Stimulated activated CD4-positive, alpha-beta T cell treated with anti-CD3 and anti-CD28 coated beads, Interleukin-12 subunit alpha, Interleukin-12 subunit beta, amount 100 ng/mL, for 4 hours (primary cell): ENCODE results near the gene RPLP2.
A peak's percentile ranks its signal among the peaks of the same experiment; 100 is the strongest.

Source experiments
- DNase-seq: peaks from one replicate; pipeline ENCODE4 v3.0.0-alpha.2; 2020

The RPLP2 gene

DNA sequence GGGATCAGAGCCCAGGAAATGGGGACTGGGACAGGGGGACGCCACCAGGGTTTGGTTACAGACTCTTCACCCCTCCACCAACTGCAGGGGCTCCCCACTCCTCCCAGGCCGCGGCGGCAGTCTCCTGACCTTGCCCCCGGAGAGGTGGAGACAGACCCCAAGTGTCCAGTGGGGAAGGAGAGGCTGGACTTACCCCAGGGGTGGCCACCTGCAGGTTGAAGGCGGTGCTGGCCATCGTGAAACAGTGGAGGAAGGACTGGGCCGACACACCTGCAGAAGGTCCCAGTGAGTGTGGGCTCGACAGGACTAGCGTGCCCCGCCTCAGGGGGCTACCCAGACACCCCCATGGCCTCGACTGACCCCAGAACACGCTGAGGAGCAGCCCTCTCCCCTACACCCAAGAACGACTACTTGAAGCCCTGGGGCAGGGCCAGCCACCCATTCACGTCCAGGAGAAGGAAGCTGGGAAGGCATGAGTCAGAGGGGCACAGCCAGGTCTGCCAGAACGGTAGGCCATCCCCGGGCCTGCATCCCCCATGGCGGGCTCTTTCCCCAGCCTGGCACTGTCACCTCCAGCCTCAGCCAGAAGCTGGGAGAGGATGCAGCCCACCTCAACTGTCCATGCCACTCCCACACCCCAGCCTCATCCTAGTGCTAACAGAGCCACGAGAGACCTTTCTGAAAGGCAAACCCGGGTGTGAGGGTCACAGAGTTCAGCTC is 34.7 kb upstream of the RPLP2 start:
- DNase-seq = no peak

DNA sequence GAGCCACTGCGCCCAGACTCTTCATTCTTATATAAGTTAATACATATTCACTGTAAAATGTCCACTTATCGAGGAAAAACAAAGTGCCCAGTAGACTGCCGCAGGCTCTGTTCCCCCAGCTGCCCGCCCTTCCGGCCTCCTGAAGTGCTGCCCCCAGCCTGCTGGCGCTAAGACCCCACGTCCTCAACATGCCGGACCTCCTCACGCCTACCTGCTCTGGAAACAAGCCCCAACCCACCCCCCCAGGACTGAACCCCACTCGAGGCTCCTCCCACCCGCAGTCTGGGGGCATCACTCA is 33.6 kb upstream of the RPLP2 start:
- no peak for DNase-seq

DNA sequence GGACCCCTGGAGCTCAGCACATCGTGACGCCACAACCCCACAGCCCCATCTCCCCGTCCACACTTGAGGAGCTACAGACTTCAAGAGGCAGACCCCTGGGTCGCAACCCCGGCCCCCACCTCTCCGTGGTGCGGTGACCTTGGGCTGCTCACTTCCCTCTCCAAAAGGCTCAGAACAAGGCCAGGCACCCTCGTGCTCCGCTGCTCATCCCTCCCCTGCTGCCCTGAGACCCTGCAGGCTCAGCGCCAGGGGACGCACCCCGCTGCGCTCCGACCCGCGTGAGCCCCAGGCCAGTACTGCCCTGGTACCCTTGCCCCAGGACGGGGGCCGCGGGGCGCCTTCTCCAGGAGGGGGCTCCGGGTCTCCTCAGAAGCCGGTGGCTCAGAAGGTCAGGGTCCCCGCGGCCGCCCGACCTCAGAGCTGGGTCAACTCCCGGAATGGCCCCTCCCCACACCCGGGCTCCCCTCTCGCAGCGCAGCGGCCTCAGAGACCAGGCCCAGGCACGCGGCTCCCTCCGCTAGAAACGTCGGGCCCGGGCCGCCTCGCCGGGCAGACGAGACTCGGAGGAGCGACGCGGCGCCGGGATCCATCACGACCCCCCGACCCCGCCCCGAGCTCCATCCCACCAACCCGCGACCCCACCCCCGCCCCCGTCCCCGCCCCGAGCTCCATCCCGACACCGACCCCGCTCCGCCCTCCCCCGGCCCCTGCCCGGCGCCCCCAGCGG is 33.0 kb upstream of the RPLP2 start:
- DNase-seq = no peak

DNA sequence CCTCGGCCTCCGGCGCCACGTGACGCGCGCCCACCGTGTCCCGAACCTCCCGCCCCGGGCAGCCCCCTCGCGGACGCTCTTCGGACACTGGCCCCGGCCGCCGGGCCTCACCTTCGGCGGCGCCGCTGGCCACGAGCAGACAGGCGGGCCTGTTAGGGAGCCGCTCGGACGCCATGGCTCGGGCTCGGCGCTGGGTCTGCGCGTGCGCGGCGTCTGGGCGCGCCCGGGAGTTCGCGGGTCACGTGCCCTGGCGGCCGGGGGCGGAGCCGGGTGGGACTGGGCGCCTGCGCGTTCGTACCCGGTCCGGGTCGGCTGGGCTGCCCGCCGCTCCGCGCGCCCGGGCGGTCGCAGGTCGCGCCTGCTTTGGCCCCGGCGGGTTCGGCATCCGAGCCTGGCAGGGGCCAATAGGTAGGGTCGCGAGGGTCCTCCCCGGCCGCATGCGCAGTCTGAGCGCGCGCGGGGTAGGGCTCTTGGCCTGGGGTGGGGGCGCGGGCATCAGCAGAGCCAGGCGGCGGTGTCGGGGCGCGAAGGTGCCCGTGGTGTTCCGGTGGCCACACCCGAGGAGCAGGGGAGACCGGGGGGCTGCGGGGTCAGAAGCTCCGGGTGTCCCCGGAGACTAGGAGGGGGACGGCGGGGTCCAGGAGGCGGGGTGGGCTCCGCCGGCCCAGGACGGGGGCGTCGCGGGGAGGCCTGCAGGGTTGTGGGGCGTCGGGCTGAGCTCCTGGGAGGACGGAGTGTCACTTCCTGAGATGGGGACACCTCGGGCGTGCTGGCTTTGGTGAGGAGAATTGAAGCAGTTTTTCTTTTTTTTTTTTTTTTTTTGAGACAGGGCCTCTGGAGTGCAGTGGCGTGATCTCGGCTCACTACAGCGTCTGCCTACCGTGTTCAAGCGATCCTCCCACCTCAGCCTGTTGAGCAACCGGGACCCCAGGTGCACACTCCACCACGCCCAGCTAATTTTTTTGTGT is 32.2 kb upstream of the RPLP2 start, which contains the start of gene GATD1:
Gene GATD1 (minus strand): TSS at position 200 of the 968 bp plus-strand sequence. CDS start 25 bp downstream, at position 175.
- peak; percentile 95 for DNase-seq

DNA sequence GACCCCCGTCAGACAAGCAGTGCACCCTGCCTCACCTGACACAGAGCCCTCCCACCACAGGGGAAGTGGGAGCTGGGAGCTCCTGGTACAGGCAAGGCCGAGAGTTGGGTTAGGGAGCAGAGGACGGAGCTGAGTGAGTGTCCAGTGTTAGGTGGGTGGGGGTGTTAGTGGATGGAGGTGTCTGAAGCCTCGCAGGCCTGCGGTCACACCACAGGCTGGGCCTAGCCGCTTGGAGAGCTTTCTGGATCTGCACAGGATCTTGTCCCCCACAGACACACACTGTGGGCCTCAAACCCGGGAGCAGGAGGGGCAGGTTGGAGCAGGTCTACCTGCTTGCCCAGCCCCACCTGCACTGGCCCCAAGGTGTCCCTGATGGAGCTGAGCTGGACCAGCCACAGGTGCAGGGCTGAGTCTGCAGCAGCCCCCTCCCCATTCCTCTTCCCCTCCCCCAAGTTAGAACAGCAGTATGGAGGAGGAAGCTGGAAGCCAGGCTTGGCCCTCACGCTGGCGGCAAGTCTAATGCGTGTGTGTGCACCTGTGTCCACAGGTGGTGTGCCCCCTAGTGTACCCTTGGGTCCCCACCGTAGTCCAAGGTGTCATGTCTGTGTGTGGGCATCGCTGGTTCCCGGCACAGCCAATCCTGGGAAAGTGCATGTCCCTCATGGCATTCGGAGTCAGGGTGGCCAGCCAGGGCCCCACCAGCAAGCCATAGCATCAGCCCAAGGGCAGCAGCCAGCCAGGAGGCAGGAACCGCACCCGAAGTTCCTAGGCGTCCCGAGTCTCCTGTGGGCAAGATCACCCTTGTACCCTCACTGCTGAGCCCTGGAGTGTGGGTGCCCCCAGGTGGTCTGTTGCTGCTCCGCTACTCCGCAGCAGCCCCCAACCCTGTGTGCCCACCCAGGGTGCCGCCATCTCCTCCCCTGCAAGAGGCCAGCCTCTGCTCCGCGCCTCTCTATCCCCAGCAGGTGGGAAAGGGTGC is 30.5 kb upstream of the RPLP2 start:
- no peak for DNase-seq

DNA sequence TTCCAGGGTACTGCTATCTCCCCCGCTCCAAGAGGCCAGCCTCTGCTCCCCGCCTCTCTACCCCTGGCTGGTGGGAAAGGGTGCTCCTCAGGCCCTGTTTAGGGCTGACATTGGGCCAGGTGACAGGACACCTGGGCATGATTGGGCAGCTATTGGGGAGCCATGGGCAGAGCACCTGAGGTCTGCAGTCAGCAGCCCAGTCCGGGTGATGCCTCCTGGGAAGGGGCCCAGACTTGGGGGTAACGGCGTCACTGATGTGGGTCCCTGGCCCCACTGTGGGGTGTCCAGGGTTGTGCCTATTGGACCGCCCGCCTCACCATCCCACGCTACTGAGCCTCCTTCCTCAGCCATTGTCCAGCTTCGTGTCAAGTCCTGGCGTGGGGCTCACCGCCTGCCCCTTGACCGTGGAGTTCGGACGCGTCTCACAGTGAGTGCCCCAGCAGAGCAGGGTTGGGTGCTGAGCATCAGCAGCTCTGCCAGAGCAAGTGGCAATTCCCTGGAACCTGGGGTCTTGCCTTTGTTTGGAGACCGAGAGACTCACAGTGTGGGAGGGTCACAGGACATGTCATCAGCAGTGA is 29.7 kb upstream of the RPLP2 start:
- no peak for DNase-seq

DNA sequence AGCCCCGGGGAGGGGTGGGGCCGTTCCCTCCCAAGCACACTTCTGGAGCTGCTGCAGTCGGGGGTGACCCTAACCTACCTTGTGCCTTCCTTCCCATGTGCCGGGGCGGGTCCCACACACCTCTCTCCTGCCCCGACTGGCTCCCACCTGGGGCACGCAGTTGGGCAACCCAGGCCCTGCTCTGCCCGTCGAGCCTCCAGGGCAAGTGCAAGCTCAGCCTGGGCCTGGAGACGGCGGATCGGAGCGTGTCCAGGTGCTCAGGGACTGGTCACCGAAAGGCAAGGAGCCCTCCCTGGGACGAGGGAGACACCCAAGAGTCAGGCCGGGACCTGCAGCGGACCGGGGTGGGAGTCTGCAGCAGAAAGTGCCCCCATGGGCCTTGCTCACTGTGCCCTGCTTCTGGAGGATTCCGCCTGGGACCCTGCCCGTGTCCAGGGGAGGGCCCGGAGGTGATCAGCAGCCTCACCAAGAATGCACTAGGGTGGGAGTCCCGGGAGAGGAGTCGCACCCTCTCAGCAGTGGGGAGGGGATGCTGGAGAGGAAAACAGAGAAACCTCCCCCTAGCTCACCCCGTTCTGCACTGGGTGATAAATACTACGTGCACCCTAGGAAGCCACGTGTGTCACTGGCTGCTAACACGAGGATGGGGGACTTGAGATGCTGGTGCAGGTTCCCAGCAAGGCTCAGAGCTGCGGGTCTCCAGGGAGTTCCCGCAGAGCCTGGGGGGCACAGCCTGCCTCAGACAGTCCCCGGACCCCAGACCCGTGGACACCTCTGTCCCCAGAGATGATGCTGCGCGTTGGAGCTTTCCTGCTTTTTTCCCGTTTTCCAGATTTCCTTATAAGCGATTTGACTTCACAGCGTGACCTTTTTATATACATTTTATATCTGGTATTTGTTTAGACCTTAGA is 27.2 kb upstream of the RPLP2 start:
- DNase-seq = no peak

DNA sequence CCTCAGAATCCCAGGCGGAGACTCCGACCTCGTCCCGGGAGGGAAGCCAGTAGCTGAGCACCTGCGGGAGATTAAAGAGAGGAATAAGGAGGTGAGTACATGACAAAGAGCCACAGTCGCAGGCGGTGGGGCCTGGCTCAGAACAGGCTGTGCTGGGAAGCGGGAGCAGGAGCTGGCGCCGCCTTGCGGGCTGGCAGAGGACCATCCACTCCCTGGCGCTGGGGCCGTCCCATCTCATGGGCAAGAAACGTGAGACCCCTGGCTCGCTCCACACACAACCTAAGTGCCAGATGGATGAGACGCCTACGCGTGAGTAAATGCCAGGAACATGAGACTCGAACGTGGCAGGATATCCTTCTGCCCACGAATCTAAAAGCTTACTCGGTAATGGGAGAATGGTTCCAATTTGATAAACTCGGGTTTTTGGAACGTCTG is 26.2 kb upstream of the RPLP2 start:
- DNase-seq = no peak

DNA sequence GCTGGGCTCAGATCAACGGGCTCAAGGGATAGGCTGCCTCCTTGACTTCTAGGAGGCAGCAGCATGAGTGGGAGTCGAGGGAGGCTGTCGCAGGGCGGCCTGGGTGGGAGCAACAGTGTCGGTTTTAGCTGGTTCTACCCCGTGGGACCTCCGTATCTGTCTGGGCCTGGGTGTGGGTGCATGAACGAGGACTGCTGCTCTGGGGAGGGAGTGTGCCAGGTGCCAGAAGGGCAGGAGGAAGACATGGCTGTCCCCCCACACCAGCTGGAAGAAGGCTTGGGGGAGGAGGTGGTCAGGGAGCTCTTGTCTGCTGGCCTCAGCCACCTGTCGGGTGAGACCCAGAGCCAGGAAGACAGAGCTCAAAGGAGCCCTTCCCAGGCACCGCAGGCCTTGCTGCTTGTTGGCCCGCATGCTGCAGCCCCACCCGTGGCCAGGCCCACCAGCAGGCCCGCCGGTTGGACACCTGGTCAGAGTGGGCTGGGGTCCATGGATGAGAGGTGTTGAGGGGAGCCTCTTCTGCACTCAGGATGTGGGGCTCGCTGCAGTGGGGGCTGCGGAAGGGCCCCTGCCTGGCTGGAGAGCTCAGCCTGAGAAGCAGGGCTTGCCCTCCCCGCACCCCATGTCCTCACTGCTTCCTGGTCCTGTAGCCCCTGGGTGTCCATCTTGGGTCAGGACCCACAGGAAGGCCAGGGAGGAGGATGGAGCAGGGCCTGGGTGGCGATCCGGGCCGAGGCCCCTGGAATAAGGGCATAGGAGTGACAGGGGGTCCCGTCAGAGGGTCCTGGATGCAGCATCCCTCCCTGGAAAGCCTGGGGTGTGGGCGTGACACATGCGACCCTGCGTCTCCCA is 23.3 kb upstream of the RPLP2 start:
- no peak for DNase-seq

DNA sequence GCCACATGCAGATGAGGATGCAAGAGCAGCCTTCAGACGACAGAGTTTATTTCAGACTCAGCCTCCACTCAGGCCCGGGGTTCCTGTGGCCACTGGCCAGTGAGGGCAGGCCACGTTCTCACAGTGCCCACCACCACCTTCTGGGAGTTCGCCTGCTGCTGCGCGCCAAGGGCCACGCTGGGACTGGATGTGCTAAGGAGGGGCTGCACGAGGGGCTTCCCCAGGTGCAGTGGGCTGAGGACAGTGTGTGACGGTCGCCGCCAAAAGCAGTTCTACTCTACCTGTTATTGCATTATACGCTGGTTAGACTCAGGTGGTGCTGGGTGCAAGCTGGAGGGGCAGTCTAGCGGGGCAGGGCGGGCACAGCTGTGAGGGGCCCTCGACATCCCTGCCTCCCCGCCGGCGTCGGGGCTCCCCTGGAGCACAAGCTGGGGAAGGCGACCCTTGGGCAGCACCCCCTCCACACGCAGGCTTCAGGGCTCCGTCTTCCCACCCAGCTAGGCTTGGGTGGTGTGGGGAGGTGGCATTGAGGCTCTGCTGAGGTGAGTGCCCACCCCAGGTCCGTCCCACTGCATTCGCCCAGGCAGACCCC is 22.6 kb upstream of the RPLP2 start:
- no peak for DNase-seq

DNA sequence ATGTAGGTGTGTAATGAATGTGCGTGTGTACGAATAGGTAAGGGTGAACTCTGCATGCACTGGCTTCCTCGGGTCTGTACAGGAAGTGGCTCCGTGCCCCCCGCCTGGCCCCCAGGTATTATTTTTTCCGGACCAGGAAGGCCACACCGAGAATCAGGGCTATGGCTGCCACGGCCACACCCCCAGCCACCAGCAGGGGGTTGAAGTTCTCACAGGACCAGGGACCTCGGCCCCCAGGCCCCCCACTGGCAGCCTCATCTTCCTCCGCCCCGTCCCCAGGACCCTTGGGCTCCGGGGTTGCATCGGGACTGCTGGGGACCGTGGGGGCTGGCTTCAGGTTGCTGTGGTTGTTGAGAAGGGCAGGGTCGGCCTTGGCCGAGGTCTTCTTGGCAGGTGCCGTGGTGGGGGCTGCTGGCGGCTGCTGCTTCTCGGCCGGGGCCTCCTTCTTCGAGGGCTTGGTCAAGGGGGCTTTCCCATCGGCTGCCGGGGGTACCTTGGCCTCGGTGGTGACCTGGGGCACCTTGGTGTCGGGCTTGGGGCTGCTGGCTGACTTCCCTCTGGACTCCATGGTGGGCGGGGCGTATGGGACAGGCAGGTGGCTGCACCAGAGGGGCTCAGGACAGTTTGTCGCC is 21.6 kb upstream of the RPLP2 start:
- no peak for DNase-seq

DNA sequence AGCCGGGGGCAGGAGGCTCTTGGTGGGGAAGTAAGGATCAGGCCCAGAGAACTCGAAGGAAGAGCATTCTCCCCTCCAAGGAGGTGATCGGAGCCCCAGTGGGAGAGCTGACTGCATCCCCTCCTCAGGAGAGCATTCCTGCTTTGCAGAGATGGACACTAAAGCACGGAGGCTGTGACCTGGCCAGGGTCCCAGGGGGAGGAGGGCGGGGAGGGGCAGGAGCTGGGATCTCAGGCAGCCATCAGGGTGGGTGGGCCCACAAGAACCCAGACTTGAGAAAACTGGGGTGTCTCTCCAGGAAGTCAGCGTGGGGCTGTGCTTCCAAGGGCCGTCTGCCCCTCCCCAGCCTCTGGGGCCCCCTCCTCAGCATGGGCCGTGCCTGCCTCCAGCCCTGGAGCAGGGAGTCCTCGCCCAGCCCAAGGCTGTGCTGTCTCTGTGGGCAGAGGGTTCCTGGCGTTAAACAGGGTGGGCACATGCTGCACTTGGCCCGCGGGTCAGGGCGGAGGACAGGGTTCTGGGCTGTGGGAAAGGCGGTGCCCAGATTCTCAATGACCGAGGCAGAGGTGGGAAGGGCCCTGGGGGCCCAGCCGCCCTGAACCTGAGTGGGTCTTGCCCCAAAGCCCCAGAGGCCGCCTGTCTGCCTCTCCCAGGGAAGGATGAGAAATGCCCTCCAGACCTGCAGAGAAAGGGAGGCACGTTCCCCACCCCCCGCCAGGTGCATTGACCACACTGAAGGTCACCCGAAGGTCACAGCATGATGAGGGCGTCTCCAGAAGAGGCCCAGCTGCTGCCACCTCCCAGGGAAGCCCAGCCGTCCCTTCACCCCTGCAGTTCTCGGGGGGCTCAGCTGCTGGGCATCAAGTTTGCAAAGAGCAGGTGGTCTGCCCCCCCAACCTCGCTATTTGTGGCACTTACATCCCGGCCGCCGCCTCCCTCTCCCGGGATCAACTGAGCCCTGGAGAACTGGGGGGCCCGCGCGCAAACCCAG is 20.5 kb upstream of the RPLP2 start:
- DNase-seq = no peak

DNA sequence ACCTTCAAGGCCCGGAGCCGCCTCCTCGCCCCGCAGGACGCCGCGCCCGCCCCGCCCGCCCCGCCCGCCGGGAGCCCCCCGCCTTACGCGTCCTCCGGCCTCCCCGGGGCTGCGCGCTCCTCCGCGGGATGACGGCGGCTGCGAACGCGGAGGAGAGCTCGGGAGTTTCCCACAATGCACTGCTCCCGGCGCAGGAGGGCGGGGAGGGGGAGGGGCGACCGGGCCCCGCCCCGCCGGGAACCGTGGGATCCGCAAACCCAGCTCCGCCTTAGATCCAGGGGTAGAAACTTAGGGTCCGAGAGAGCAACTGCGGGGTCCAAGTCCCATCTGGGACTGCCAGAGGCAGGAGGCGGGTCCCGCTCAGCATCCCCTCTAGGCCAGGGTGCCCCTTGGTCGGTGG is 19.8 kb upstream of the RPLP2 start, which contains the start of gene CEND1:
Gene CEND1 (minus strand): TSS at position 148 of the 400 bp plus-strand sequence. CDS start 1,514 bp downstream, outside the sequence.
- DNase-seq = peak; percentile 55

DNA sequence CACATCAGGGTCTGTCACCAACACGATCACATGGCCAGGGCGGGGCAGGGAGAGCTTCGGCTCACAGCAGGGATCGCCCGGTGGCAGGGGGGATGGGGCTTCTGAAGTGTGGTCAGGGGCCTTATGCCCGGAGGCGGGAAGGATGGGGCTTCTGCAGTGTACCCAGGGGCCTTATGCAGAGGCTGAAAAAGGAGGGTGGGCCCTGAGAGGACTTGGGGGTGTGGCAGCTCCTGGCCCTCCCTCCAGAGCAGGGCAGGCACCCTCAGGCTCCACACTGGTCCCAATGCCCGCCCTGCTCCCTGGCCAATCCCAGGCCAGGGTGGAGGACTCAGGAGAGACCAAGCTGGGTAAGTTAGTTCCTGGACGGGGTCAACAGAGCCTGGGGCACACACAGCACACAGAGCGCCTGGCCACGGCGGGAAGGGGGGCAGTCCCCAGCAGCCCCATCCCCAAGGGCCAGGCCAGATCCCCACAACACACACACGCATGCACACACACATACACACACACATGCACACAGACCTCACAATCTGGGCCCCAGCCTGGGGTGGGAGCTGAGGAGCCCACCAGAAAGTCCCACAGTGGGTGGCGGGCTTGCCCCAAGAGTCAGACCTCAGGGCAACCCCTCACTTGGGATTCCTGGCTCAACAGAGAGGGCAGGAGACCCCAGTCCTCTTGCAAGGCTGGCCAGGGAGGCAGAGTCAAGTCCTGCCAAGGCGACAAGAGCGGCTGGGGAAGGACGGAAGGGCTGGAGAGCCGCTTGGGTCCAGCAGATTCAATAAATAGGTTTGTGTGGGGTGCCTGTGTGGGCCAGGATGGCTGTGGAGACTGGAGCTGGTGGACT is 18.8 kb upstream of the RPLP2 start:
- no peak for DNase-seq

DNA sequence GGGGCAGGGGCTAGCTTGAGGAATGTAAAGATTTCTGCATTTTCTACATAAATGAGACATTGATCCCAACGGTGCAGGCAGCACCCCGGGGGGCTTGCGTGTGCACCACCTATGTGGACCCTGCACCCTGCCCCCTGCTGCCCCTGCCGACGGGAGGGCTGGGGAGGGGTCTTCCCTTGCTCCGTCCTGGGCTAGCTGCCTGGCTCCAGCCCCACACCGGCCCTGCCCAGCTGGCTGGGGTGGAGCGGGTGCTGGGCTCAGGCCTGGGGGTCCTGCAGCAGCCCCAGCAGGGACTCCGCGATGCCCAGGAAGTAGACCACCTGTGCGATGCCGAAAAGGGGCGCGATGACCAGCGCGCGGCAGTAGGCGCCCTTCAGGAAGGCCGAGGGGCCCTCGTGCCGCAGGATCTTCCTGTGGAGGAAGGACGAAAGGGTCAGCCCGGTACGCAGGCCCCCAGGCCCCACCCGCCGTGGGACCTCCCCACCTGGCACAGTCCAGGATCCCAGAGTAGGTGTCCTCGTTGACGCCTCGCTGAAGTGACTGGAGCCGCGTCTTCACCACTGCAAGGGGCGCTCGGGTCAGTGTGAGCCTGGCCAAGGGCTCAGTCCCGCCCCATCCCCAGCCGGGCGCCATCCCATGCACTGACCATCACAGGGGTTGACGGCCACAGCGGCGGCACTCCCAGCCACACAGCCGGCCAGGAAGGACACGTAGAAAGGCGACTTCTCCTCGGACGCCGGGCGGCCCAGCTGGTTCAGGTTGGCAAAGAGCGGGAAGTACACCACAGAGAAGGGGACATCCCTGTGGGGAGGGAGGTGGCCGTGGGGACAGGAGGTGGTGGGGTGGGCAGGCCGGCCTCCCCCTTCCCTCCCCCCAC is 17.9 kb upstream of the RPLP2 start:
- DNase-seq = no peak

DNA sequence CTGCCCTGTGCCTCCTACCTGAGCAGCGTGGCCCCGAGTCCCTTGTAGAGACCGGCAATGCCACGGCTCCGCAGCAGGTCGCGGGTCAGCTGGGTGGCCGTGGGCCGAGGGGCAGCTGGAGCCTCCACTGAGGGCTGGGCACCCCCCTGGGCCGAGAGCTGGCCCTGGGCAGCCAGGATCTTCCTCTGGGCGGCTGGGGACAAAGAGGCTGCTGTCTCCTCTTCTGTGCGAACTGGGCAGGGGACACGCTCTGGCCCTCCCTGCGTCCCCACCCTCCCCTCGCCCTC is 17.3 kb upstream of the RPLP2 start:
- no peak for DNase-seq
